KOPT-K1 (cell line): Measurements from ENCODE around the gene TALDO1.

ENCODE experiments used
- H3K27ac ChIP-seq: fragments of 200-600 bp; sonication (generic); 2 replicates; pipeline ENCODE4 v1.5.1; 2016; ENCODE audit warnings: antibody characterized with exemption, mild to moderate bottlenecking, low read depth, low read length; ENCODE audit not compliant: poor library complexity, severe bottlenecking
- H3K36me3 ChIP-seq: fragments of 200-600 bp; sonication (generic); 2 replicates; pipeline ENCODE4 v1.5.1; 2017; ENCODE audit warnings: antibody characterized with exemption, mild to moderate bottlenecking, low read length, moderate library complexity; ENCODE audit not compliant: insufficient read depth
- H3K9me3 ChIP-seq: fragments of 200-600 bp; sonication (generic); 2 replicates; pipeline ENCODE4 v1.5.1; 2017; ENCODE audit warnings: antibody characterized with exemption, low read length, mild to moderate bottlenecking; ENCODE audit not compliant: insufficient read depth, poor library complexity, severe bottlenecking

The TALDO1 gene

DNA sequence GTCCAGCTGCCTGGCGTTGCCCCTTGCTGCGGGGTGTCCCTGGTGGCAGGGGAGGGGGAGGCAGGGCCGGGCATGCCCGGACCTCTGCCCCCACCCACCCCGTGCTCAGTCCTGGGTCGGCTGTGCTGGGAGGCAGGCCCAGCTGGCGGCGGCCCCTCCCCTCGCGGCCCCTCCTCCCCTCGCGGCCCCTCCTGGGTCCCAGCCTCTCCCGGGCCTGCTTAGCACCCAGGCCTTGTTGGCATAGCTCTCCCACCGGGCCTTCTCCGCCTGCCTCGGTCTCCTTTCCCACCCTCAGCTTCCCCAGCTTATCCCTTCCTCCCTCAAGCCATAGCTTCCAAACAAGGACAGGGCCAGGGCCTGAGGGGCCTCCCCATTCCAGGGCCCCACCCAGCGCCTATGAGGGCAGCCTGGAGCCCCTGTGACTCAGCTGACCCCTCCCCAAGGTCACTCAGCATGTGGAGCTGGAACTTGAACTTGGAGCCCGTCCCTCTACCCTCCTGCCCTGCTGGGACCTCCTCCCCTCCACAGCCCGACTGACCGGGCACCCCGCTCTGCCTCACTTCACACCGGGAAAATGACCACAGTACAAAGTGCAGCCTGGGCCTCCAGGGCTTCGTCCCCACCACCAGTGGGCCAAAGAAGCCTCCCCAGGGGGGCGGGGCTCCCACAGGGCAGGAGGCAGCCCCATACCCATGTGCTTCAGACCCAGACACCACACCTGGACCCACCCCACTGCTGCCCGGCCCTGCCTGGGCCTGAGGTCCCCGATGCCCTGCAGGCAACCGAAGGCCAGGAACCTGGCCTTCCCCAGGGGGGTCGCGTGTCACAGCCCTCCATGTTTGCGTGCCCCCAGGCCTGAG is 40.1 kb upstream of the TALDO1 start:
- H3K36me3 ChIP-seq, result peaks cover 3% of the 10 kb centered on the region; the same call in 1 of the 2 replicates
- H3K27ac ChIP-seq, result no peak overlapping the region
- H3K9me3 ChIP-seq, result no peaks in the 10 kb centered on the region

DNA sequence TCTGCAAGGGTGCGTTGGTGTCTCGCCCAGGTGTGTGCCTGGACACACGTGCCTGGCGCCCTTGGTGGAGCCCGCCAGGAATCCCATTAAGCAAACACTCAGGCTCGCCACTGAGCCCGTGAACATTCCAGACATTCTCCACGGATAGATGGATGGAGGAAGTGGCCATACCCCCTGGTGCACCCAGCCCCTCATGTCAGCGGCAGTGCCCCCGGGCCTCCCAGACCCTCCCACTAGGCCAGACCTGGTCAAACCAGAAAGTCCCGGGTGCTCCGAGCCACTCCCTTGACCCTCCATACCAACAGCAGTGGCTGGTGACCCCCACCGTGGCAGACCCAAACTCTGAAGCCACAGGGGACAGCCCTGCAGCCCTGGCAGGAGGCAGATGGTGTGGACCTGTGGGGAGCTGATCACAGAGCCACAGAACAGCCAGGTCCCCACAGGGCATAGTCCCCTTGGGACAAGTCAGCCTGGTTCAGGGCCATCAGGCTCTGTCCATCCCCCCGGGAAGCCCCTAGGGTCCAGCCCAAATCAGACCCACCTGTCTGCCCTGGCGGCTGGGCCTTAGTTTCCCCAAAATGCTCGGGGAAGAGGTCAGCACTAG is 39.3 kb upstream of the TALDO1 start:
- no peaks in the 10 kb centered on the region; the same call in 1 of the 2 replicates for H3K36me3 ChIP-seq
- H3K9me3 ChIP-seq, result no peaks in the 10 kb centered on the region
- no peak overlapping the region for H3K27ac ChIP-seq

DNA sequence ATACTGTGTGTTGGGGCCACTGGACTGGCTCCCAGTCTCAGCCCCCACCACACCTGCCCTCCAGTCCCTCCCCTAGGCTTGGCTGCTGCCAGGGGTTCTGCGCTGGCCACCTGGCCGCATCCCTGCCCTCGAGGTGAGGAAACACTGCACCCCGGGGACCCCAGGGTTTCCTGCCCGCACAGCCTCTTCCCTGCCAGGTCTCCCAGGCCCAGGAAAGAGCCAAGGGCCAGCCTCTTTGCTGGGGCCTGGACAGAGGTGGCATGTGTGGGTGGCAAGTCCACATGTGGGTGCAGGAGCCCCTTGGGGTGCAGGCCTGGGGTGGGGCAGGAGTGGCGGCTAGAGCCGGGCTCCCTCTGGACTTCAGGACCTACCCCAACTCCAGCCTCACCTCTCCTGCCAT is 38.8 kb upstream of the TALDO1 start:
- Histone ChIP-seq H3K36me3 (no peaks in the 10 kb centered on the region; the same call in 1 of the 2 replicates), H3K27ac (no peak overlapping the region), H3K9me3 (no peaks in the 10 kb centered on the region)

DNA sequence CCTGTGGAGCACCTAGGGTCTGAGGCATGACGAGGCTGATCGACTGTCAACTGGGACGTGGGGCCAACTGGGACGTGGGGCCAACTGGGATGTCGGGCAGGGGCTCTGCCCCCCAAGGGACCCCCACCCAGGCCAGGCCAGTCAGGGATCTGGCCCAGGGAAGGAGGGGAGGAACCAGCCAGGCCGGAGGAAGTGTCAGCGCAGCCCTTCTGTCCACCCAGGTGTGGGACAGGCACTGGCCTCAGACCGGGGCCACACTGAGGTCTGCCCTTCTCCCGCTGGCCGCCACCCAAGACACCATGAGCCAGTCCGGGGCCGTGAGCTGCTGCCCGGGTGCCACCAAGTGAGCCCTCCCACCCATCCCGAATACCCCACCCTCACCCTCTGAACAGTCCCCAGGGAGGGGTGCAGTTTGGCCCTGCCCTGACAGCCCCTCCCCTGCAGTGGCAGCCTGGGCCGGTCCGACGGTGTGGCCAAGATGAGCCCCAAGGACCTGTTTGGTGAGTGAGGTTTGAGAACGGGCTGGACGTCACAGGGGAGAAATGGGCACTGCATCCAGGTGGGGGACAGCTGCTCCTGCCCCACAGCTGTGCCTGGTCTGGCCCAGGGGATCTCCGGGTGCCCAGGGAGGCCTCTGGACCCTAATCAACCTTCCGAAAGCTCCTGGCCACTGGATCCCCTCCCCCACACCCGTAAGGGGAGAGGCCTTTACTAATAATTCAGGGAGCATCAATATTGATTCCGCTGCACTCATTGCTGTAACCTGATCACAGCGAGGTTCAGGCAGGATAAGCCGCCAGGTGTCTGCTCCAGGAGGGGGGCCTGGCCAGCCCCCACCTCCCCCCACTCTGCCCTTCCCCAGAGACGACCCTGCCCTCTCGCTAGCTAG is 37.9 kb upstream of the TALDO1 start:
- Histone ChIP-seq H3K27ac (no peak overlapping the region), H3K9me3 (no peaks in the 10 kb centered on the region), H3K36me3 (no peaks in the 10 kb centered on the region; the same call in 1 of the 2 replicates)

DNA sequence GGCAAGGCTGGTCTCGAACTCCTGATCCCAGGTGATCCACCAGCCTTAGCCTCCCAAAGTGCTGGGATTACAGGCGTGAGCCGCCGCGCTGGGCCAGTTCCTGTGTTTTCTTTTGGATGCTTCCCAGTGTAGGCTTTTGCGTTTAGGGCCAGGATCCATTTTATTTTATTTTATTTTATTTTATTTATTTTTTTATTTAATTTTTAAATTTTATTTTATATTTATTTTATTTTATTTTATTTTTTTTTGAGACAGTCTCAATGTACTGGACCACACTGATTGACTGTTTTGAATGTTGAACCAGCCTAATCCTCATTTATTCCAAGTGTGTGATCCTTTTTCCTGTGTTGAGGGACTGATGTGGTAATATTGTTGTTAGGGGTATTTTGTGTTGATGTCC is 32.8 kb upstream of the TALDO1 start:
- Histone ChIP-seq H3K27ac (no peak overlapping the region), H3K36me3 (no peaks in the 10 kb centered on the region)

DNA sequence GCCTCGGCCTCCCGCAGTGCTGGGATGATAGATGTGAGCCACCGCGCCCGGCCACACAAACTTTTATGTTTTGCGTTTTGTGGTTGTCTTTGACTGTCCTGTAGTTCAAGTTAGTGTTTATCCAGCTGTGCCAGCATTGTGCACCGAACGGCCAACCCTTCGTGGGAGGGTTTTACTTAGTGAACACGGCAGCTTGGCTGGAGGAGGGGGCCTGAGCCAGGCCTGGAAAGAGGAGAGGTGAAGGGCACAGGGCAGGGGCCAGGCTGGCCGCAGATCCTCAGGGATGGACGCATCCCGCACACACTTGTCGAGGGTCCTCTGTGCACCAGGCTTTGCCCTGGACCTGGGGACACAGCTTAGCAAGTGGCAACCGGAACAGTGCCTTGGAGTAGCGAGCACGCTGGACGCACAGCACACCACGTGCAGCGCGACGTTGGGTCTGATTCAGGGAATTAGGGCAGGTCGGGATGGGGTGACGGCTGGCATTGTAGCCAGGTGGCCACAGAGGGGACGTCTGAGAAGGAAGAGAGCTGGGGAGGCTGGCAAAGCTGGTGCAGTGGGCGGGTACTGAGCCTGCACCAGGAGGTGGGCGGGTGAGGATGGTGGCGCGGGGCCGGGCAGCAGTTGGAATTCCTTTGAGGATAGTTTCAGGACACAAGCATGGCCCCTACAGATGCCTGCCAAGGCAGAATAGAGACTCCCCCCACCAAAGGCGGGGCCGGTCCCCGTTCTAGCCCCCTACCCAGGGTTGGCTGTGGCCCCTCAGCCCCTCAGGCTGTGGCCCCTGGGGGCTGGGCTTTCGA is 27.8 kb upstream of the TALDO1 start:
- Histone ChIP-seq H3K36me3 (no peaks in the 10 kb centered on the region), H3K9me3 (peaks cover 5% of the 10 kb centered on the region), H3K27ac (no peak overlapping the region)

More for the DNA sequence above, 32.8 kb upstream of the TALDO1 start:
- peaks cover 5% of the 10 kb centered on the region for H3K9me3 ChIP-seq

DNA sequence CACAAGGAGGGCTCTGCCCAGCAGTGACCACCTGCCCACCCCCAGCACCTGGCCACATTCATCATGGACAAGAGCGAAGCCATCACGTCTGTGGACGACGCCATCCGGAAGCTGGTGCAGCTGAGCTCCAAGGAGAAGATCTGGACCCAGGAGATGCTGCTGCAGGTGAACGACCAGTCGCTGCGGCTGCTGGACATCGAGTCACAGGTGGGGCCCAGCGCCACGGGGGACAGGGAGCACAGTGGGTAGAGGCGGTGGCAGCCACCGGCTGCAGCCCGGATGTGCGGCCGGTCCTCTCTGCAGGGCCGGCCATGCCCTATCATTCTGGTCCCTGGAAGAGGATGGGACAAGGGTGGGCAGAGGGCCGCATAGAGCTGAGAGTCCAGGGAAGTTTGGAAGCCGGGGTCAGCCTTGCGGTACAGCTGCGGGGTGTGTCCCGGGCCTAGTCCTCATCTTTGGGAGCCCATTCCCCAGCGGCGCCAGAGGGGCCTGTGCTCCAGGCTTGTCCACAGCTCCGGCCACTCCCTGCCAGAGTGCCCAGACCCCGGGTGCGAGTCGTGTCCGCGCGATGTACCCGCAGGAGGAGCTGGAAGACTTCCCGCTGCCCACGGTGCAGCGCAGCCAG is 27.1 kb upstream of the TALDO1 start:
- Histone ChIP-seq H3K9me3 (peaks cover 3% of the 10 kb centered on the region), H3K27ac (no peak overlapping the region), H3K36me3 (no peaks in the 10 kb centered on the region)

DNA sequence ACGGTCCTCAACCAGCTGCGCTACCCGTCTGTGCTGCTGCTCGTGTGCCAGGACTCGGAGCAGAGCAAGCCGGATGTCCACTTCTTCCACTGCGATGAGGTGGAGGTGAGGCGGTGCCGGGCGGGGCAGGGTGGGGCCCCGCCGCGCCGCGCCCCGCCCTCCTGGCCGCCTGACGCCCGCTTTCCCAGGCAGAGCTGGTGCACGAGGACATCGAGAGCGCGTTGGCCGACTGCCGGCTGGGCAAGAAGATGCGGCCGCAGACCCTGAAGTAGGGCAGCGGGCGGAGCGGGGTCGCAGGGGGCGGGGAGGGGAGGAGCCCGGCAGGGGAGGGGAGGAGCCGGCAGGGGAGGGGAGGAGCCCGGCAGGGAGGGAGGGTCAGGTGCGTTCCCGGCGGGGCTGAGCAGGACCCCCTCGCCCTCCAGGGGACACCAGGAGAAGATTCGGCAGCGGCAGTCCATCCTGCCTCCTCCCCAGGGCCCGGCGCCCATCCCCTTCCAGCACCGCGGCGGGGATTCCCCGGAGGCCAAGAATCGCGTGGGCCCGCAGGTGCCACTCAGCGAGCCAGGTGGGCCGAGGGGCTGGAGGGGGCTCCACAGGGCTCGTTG is 26.5 kb upstream of the TALDO1 start:
- H3K27ac ChIP-seq, result no peak overlapping the region
- no peaks in the 10 kb centered on the region for H3K9me3 ChIP-seq
- no peaks in the 10 kb centered on the region for H3K36me3 ChIP-seq

DNA sequence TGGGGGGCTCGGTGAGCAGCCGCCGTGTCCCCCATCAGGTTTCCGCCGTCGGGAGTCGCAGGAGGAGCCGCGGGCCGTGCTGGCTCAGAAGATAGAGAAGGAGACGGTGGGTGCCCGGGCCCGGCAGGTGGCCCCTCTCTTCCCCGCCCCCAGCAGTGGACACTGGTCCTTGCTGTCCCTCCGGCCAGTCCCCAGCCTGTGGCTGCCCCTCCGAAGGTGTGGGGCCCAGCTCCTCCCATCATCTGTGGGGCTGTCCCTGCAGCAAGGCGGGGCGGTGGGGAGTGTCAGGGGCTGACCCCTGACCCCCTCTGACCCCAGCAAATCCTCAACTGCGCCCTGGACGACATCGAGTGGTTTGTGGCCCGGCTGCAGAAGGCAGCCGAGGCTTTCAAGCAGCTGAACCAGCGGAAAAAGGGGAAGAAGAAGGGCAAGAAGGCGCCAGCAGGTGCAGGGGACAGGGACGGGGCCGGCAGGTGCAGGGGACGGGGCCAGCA is 26.0 kb upstream of the TALDO1 start:
- no peaks in the 10 kb centered on the region for H3K36me3 ChIP-seq
- H3K27ac ChIP-seq, result no peak overlapping the region

DNA sequence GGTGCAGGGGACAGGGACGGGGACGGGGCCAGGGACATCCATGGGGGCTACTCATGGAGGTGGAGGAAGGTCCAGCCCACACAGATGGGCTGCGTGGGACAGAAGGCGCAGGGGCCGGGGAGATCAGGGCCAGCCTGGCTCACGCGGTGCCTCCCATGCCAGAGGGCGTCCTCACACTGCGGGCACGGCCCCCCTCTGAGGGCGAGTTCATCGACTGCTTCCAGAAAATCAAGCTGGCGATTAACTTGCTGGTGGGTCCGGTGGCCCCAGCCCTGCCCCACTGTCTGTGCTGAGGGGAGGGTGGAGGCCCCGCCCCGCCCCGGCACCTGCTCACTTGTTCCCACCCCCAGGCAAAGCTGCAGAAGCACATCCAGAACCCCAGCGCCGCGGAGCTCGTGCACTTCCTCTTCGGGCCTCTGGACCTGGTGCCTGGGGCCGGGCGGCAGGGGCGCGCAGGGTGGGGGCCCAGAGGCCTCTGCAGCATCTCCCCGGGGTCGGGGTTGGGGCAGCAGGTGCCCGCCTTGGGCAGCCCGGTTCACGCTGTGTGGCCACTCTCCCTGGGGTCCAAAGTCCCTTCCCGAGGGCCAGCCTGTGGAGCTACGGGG is 25.4 kb upstream of the TALDO1 start:
- Histone ChIP-seq H3K36me3 (no peaks in the 10 kb centered on the region), H3K27ac (no peak overlapping the region), H3K9me3 (no peaks in the 10 kb centered on the region)

More for the DNA sequence above, 26.0 kb upstream of the TALDO1 start:
- H3K9me3 ChIP-seq, result no peaks in the 10 kb centered on the region

DNA sequence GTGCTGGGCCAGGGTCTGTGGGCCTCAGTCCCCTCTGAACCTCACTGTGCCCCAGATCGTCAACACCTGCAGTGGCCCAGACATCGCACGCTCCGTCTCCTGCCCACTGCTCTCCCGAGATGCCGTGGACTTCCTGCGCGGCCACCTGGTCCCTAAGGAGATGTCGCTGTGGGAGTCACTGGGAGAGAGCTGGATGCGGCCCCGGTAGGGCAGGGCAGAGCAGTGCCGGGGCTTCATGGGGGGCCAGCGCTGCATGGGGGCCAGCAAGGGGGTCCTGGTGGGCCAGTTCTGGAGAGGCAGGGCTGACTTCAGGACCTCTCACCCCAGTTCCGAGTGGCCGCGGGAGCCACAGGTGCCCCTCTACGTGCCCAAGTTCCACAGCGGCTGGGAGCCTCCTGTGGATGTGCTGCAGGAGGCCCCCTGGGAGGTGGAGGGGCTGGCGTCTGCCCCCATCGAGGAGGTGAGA is 24.9 kb upstream of the TALDO1 start:
- no peaks in the 10 kb centered on the region for H3K9me3 ChIP-seq
- H3K27ac ChIP-seq, result no peak overlapping the region
- H3K36me3 ChIP-seq, result no peaks in the 10 kb centered on the region

DNA sequence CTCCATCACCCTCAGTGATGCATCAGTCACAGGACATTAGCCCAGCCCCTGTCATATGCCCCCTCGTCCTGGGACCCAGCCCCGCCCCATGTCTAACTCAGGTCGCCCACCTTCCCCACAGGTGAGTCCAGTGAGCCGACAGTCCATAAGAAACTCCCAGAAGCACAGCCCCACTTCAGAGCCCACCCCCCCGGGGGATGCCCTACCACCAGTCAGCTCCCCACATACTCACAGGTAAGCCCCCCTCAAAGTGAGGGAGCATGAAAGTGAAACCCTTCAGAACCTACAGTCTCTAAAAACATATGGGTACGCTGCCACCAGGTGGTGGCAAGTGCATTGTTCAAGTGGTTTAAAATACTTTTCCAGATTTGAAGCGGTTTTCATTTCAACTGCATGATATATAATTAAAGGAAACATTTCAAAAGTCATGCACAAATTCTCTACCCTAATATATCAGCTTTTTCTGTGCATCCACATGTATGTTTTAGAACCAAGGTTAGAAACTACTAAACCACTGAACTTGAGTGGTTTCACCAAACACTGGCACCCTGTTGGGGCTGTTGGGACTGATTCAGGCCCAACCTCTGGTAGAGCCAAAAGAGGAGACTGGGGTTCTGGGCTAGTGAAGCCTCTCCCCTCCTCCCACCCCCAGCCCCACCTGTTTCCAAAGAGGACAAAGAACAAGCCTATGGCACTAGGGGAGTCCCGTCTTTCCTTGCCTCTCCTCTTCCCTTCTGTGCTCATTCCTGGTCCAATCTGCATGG is 24.0 kb upstream of the TALDO1 start:
- Histone ChIP-seq H3K36me3 (no peaks in the 10 kb centered on the region), H3K27ac (no peak overlapping the region), H3K9me3 (no peaks in the 10 kb centered on the region)
